HEK293 (cell line): ENCODE measurements around the gene TRAPPC2L.

ENCODE experiments used
- CTCF ChIA-PET: fragments of 350-600 bp; formaldehyde crosslinking; extraction: SDS; loops from one replicate; lab custom pipeline; 2021; ENCODE audit warnings: antibody characterized with exemption; lab: Yijun Ruan, JAX
- POLR2A ChIA-PET: fragments of 300-600 bp; formaldehyde crosslinking; extraction: SDS; loops from one replicate; lab custom pipeline; 2020; ENCODE audit warnings: antibody characterized with exemption, inconsistent platforms; lab: Yijun Ruan, JAX
- H3K27ac ChIP-seq: fragments of 200-500 bp; sonication (Bioruptor generic); 2 replicates; pipeline ENCODE4 v1.5.1; 2014; ENCODE audit warnings: low read depth, low read length, control low read depth, inconsistent platforms; ENCODE audit errors: extremely low read depth
- H3K36me3 ChIP-seq, 2 experiments: fragments of 200-500 bp in 1 of 2; sonication (Bioruptor generic) in 1 of 2; 1 replicate in 1 of 2; 2 replicates in 1 of 2; pipeline ENCODE4 v1.5.1; 2014 to 2017; ENCODE audit warnings: inconsistent platforms in 2 of 2, low read length in 2 of 2; ENCODE audit not compliant: control insufficient read depth in 2 of 2, insufficient read depth in 1 of 2
- H3K4me1 ChIP-seq: fragments of 200-500 bp; sonication (Bioruptor generic); 2 replicates; pipeline ENCODE4 v1.5.1; 2014; ENCODE audit warnings: mild to moderate bottlenecking, low read length, inconsistent platforms; ENCODE audit not compliant: control insufficient read depth, insufficient read depth
- H3K4me3 ChIP-seq: 2 replicates; pipeline ENCODE4 v1.5.1; 2011; ENCODE audit warnings: low read depth, mild to moderate bottlenecking, control low read depth, low read length, moderate library complexity
- H3K9me3 ChIP-seq: fragments of 200-500 bp; sonication (Bioruptor generic); 2 replicates; pipeline ENCODE4 v1.5.1; 2014; ENCODE audit warnings: low read depth, low read length, inconsistent platforms; ENCODE audit not compliant: control insufficient read depth, insufficient read depth
- BCL11B ChIP-seq: fragments of 450-650 bp; formaldehyde crosslinking; IDR thresholded peaks from 2 replicates; pipeline ENCODE4 v1.5.1; 2016; ENCODE audit warnings: low read depth, missing biosample characterization, missing genetic modification characterization
- GLIS2 ChIP-seq: fragments of 450-650 bp; formaldehyde crosslinking; IDR thresholded peaks from 2 replicates; pipeline ENCODE4 v1.5.1; 2016; ENCODE audit warnings: missing biosample characterization, missing genetic modification characterization
- HOXD13 ChIP-seq: sonication (generic); formaldehyde crosslinking; IDR thresholded peaks from 2 replicates; pipeline ENCODE4 v1.8.0; 2022; ENCODE audit warnings: missing genetic modification reagents, borderline replicate concordance
- KLF1 ChIP-seq: fragments of 450-650 bp; formaldehyde crosslinking; IDR thresholded peaks from 2 replicates; pipeline ENCODE4 v1.5.1; 2016; ENCODE audit warnings: missing biosample characterization, missing genetic modification characterization
- KLF8 ChIP-seq: fragments of 450-650 bp; formaldehyde crosslinking; IDR thresholded peaks from 2 replicates; pipeline ENCODE4 v1.5.1; 2016; ENCODE audit warnings: missing biosample characterization, missing genetic modification characterization
- ZBTB1 ChIP-seq: fragments of 450-650 bp; formaldehyde crosslinking; IDR thresholded peaks from 2 replicates; pipeline ENCODE4 v1.5.1; 2016; ENCODE audit warnings: missing biosample characterization, missing genetic modification characterization
- ZBTB49 ChIP-seq: fragments of 450-650 bp; formaldehyde crosslinking; IDR thresholded peaks from 2 replicates; pipeline ENCODE4 v1.5.1; 2016; ENCODE audit warnings: missing biosample characterization, missing genetic modification characterization, low read depth
- ZIC2 ChIP-seq: fragments of 450-650 bp; formaldehyde crosslinking; IDR thresholded peaks from 2 replicates; pipeline ENCODE4 v1.5.1; 2016; ENCODE audit warnings: missing biosample characterization, missing genetic modification characterization
- ZNF223 ChIP-seq: fragments of 450-650 bp; formaldehyde crosslinking; IDR thresholded peaks from 2 replicates; pipeline ENCODE4 v1.5.1; 2016; ENCODE audit warnings: missing biosample characterization, missing genetic modification characterization
- ZNF692 ChIP-seq: fragments of 450-650 bp; formaldehyde crosslinking; IDR thresholded peaks from 2 replicates; pipeline ENCODE4 v1.5.1; 2016; ENCODE audit warnings: missing biosample characterization, missing genetic modification characterization
- ZNF830 ChIP-seq: fragments of 450-650 bp; IDR thresholded peaks from 2 replicates; pipeline ENCODE4 v1.5.0; 2018; ENCODE audit warnings: missing biosample characterization, missing genetic modification characterization, low read depth, mild to moderate bottlenecking, moderate library complexity
- ZSCAN16 ChIP-seq: fragments of 450-650 bp; formaldehyde crosslinking; IDR thresholded peaks from 2 replicates; pipeline ENCODE4 v1.5.1; 2016; ENCODE audit warnings: missing biosample characterization, missing genetic modification characterization
- ZSCAN5A ChIP-seq: fragments of 450-650 bp; formaldehyde crosslinking; IDR thresholded peaks from 2 replicates; pipeline ENCODE4 v1.5.1; 2016; ENCODE audit warnings: missing biosample characterization, missing genetic modification characterization

Gene TRAPPC2L

GRCh38 chr16:88886420-88886844, 29.5 kb downstream of the TRAPPC2L start:
- H3K4me1 ChIP-seq, result no peaks in the 10 kb centered on the region
- ChIA-PET POLR2A (no interaction called here), CTCF (no interaction called here)
- no peaks in the 10 kb centered on the region for H3K9me3 ChIP-seq
- H3K4me3 ChIP-seq, result no peak overlapping the region
- H3K27ac ChIP-seq, result no peak overlapping the region
- H3K36me3 ChIP-seq, result no peaks in the 10 kb centered on the region
- peak; percentile 99 for TF ChIP-seq KLF1 (tag by site-specific recombination)
- TF ChIP-seq ZNF223, result no peak
- peak; percentile 41; the same call in 1 of the 2 replicates for TF ChIP-seq ZIC2 (tag by site-specific recombination)

- POLR2A ChIA-PET, result no interaction called here
- Histone ChIP-seq H3K4me3 (no peak overlapping the region), H3K27ac (no peak overlapping the region), H3K4me1 (no peaks in the 10 kb centered on the region), H3K36me3 (no peaks in the 10 kb centered on the region), H3K9me3 (no peaks in the 10 kb centered on the region)
- no peak for TF ChIP-seq ZSCAN5A (tag by site-specific recombination)
- TF ChIP-seq ZBTB1 (tag by site-specific recombination), result no peak
- TF ChIP-seq ZBTB49 (tag by site-specific recombination), result no peak
- no peak for TF ChIP-seq ZNF830 (tag by site-specific recombination)
- TF ChIP-seq ZSCAN16 (tag by site-specific recombination), result no peak
- no peak for TF ChIP-seq BCL11B (tag by site-specific recombination)
- TF ChIP-seq ZNF692 (tag by site-specific recombination), result no peak
- CTCF ChIA-PET, result no interaction called here
Observed at GRCh38 chr16:88886845-88887521, 30.1 kb downstream of the TRAPPC2L start.

- ChIA-PET CTCF (interaction anchor here (0.7 kb wide), 1 partner anchor 1349 kb away, joined by 3 read pairs; no protein-coding TSS in a partner anchor), POLR2A (no interaction called here)
- H3K9me3 ChIP-seq, result no peaks in the 10 kb centered on the region
- TF ChIP-seq KLF8 (tag by site-specific recombination) (peak; percentile 14; the same call in 1 of the 2 replicates), HOXD13 (CRISPR knock-in tag) (no peak), GLIS2 (0 out of 2 replicates have a peak, but pooled peaks have one; percentile 17)
- no peaks in the 10 kb centered on the region for H3K36me3 ChIP-seq
- no peak overlapping the region for H3K27ac ChIP-seq
- H3K4me1 ChIP-seq, result no peaks in the 10 kb centered on the region
- no peak overlapping the region for H3K4me3 ChIP-seq
Observed at GRCh38 chr16:88888057-88888456, 31.1 kb downstream of the TRAPPC2L start.
